ACHN (cell line): ENCODE results near the gene STAG1.
"Not testable (repeated sequence)": the region's sequence is repeated elsewhere in the genome, so short reads cannot be mapped to it uniquely, and the experiment has no call there.

Experiments used
- DNase-seq: peaks from one replicate; pipeline ENCODE4 v3.0.0-alpha.2; 2015
- in situ Hi-C: cut with HindIII; loops from 2 replicates; pipeline ENCODE4 v1.10.0; 2017; ENCODE audit warnings: low sequenced_read_pairs, low pct_ligation_motif_present, low pct_unique_long_range_greater_than_20kb

Gene STAG1

DNA sequence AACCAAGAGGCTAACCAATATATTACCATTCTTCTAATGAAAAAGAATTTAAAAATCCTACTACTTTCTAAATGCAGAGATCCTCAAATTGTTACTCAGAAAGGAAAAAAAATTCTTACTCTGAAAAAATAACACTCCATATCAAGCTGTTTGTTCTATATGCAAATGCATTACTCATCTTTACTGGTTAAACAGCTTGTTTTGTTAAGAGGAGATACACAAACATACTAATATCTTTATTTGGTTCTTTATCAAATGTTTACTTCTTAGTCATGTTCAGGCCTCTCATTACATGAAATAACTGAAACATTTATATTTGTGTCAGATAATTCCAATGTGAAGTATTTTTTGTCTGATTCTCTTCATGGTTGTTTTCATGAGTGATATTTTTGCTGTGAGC, 355.3 kb downstream of the STAG1 start:
- in situ Hi-C loops, result no loop called here
- no peak for DNase-seq

GRCh38 chr3:136390574-136390973, 361.6 kb downstream of the STAG1 start:
- in situ Hi-C loops, result no loop called here
- DNase-seq, result no peak

DNA sequence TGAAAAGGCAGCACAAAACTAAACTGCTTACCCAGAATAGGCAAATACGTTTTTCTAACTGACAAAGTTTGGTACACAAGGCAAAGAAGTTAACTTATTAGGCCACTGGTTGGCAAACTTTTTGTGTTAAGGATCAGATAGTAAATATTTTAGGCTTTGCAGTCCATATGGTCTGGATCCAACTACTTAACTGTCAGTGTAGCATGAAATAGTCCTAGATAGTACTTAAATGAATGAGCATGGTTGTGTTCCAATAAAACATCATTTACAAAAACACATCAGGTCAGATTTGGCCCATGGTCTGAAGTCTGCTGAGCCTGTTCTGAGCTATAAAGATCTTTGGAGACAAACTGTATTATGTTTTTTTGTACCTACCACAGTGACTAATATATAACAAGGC, 365.1 kb downstream of the STAG1 start:
- in situ Hi-C loops, result no loop called here

GRCh38 chr3:136385457-136385856, 366.7 kb downstream of the STAG1 start:
- in situ Hi-C loops, result no loop called here
- no peak for DNase-seq

More for the DNA sequence above, 365.1 kb downstream of the STAG1 start:
- no peak for DNase-seq

GRCh38 chr3:136381051-136381450, 371.1 kb downstream of the STAG1 start:
- in situ Hi-C loops, result no loop called here
- no peak for DNase-seq

DNA sequence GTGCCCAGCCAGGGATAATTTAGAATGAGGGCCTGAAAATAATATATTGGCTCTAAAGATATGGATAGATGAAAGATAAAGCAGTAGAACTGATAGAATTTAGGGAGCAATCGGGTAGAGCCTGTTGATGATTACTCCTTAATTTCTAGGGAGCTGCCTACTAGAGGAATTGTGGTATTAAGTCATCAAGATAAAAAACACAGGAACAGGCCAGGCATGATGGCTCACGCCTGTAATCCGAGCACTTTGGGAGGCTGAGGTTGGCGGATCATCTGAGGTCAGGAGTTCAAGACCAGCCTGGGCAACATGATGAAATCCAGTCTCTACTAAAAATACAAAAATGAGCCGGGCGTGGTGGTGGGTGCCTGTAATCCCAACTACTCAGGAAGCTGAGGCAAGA, 371.6 kb downstream of the STAG1 start:
- DNase-seq, result no peak
- in situ Hi-C loops, result no loop called here

GRCh38 chr3:136378011-136378410, 374.2 kb downstream of the STAG1 start:
- DNase-seq, result no peak
- in situ Hi-C loops, result no loop called here

DNA sequence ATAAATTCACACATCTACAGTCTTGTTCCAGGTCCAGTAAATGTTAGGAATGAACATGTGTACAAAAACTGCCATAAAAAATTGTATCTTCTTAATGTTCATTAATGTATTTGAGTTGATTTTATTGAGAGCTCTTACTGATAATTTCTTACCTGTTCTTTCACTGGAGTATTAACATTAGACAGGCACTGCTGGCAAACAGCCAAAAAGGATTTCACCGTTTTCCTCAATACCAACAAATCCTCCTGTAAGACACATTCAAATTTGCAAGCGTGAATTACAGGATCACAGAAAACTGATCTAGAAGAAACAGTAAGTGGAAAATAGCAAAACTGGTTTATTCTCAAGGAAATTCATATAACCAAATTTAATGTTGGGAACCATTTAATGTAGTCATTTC, 374.7 kb downstream of the STAG1 start:
- in situ Hi-C loops, result no loop called here
- no peak for DNase-seq

- DNase-seq, in situ Hi-C loops: not testable (repeated sequence)
These were observed 376.4 kb downstream of the STAG1 start for GRCh38 chr3:136375800-136376199.

DNA sequence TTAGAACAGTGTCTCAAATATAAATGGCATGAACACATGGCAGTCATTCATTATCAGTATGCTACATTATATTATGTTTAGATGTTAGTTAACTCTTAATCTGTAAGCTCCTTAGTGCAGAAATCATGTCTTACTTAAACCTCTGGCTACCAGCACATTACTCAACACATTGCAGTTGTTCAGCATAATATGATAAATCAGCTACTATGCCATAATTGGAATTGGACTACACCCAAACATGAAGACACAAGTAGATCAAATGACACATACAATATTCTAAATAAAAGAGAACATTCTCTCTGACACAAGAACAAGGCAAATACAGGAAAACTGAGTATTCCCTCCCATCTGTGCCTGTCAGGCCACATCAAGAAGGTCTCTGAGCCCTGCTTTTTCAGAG, 385.9 kb downstream of the STAG1 start:
- in situ Hi-C loops, result no loop called here
- DNase-seq, result no peak

- no peak for DNase-seq
- in situ Hi-C loops, result no loop called here
These were observed 398.7 kb downstream of the STAG1 start for GRCh38 chr3:136353461-136353860.

- DNase-seq, result no peak
- in situ Hi-C loops, result no loop called here
These were observed 400.3 kb downstream of the STAG1 start for GRCh38 chr3:136351905-136352304.

- in situ Hi-C loops, result no loop called here
- no peak for DNase-seq
These were observed 400.8 kb downstream of the STAG1 start for GRCh38 chr3:136351351-136351750.

DNA sequence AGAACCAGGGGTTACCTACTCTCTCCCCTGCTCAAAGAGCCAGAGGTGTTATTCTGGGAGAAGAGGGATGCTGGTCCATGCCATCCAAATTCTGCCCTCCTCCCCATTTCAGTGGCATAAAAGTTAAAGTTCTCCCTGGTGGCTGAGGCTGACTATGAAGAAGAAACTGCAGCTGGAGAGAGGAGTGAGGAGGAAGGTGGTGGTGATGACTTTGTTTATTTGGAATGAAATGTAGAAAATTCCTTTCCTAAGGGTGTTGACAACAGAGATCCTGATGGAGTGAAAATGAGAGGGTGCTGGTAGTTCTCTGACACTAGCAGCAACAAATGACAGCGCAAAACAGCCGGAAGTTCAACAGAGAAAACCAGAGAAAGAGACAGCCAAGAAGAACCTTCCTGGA, 401.6 kb downstream of the STAG1 start:
- no peak for DNase-seq
- in situ Hi-C loops, result no loop called here

DNA sequence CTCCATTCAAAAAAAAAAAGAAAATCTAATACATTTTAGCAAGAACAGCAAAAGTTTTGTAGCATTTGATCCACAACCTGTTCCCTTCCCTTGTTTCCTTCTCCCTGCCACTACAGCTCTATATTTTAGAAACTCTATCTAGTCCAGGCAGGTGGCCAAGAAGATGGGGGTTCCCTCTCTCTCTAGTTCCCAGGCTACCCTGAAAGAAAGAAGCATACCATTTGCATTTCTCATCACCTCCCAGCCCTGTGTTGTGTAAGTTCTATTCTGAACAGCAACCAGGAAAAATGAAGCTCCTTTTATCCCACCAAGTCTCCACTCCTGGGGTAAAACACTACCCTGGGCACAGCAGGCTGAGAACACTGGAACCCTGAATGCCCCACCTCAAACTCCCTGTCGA, 402.0 kb downstream of the STAG1 start:
- in situ Hi-C loops, result no loop called here

GRCh38 chr3:136346486-136346885, 405.7 kb downstream of the STAG1 start:
- in situ Hi-C loops, result no loop called here
- no peak for DNase-seq

More for the DNA sequence above, 402.0 kb downstream of the STAG1 start:
- peak; percentile 44 for DNase-seq

DNA sequence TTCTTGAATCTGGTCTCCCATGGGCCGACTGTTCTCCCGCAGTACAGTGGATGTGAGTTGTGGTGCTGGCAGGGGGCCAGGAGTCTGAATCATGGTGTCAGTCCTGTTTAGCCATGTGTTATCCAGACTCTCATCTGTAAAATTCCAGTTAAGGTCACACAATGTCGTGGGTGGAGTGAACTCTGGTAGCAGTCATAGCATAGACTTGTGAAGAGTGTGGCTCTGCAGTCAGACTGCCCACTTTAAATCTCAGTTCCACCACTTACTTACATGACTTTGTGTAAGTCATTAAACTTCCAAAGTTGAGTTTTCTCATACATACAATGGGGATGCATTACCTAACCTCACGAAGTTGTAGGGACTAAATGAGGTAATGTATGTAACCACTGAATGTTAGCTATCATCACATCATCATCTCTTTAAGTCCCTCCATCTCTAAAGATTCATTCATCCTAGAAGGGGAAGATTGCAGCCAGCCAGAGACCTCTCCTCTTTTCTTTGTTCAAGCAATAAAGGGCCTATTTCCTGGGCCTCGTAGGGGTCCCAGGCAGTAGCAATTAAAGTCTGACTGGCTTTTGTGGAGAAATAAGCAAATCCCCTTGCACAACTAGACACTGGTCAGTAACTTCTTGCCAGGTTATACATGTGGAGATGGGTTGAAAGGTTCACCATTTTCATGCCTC, 408.2 kb downstream of the STAG1 start:
- DNase-seq, result peak; percentile 58
- in situ Hi-C loops, result no loop called here

DNA sequence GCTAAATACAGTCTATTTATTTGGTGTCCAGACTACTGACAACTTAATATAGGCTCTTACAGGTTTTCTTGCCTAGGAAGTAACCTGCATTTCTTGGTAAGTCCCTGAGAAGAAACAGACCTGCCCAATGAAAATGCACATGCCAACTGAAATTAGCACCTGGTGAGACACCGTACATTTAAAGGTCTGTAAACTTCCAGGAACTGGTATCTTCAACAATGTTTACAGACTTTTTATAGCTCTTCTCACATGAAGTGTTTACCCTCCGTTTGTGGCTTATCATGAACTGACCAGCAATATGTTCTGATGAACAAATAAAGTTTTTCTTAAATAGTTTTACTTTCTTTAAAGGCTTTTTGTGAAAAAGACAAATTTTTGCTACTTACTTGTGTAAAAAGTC, 408.7 kb downstream of the STAG1 start:
- DNase-seq, result no peak
- in situ Hi-C loops, result no loop called here

GRCh38 chr3:136336329-136337100, 415.7 kb downstream of the STAG1 start:
- in situ Hi-C loops, result no loop called here
- no peak for DNase-seq

DNA sequence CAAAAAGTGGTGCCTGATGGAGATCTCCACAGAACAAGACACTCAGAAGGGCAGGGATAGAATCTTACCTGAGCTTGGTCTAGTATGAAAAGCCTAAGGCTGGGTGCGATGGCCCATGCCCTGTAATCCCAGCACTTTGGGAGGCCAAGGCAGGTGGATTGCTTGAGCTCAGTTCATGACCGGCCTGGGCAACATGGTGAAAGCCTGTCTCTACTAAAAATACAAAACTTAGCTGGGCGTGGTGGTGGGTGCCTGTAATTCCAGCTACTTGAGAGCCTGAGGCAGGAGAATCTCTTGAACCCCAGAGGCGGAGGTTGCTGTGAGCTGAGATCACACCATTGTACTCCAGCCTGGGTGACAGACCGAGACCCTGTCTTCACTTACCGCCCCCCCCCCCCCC, 417.5 kb downstream of the STAG1 start:
- DNase-seq, in situ Hi-C loops: not testable (repeated sequence)
